Body of pancreas (tissue), 4 donors: ENCODE measurements around the gene DGKD. TPM values are rescaled to one million over a fixed set of nuclear protein-coding genes. Genes with fewer than 3 reads are reported as not detected.

ENCODE experiments used
- ATAC-seq: fragments of 150-250 bp; one replicate; pipeline ENCODE4 v1.9.1; 2016
- DNase-seq, 4 donors: peaks; one replicate each; pipeline ENCODE4 v3.0.0-alpha.2; 2019
- H3K27ac ChIP-seq, 4 donors: fragments of 200-600 bp; sonication (generic); 1 replicate in 3 of 4; 2 replicates in 1 of 4; pipeline versions ENCODE4 v1.5.1 to v1.6.1; 2016 to 2019; ENCODE audit warnings: mild to moderate bottlenecking in 1 of 4, mixed read lengths in 1 of 4, moderate library complexity in 1 of 4
- H3K27me3 ChIP-seq, 2 donors: fragments of 200-600 bp; sonication (generic); one replicate each; pipeline ENCODE4 v1.6.0; 2016; ENCODE audit warnings: mild to moderate bottlenecking in 1 of 2
- H3K36me3 ChIP-seq, 2 donors: fragments of 200-600 bp; sonication (generic); replicated peaks in 1 of 2; 2 replicates each; pipeline ENCODE4 v1.5.1; 2016; ENCODE audit warnings: low read depth in 2 of 2; ENCODE audit not compliant: insufficient read depth in 1 of 2
- H3K4me1 ChIP-seq: fragments of 200-600 bp; sonication (generic); one replicate; pipeline ENCODE4 v1.6.0; 2016
- H3K4me3 ChIP-seq, 2 donors: fragments of 200-600 bp; sonication (generic); 1 replicate in 1 of 2; 2 replicates in 1 of 2; pipeline ENCODE4 v1.5.1; 2016 to 2019
- H3K9me3 ChIP-seq, 3 donors: fragments of 200-600 bp; sonication (generic); 1 replicate in 2 of 3; 2 replicates in 1 of 3; pipeline ENCODE4 v1.5.1; 2016
- CTCF ChIP-seq, 7 experiments: fragments of 450-650 bp in 4 of 7; fragments of 200-600 bp in 3 of 7; sonication (generic) in 3 of 7; IDR thresholded peaks; one replicate each; pipeline ENCODE4 v1.5.1; 2016 to 2019; ENCODE audit warnings: antibody characterized with exemption in 7 of 7
- POLR2A ChIP-seq, 3 donors: fragments of 450-650 bp; IDR thresholded peaks; one replicate each; pipeline ENCODE4 v1.6.1; 2016; ENCODE audit warnings: antibody characterized with exemption in 3 of 3, mild to moderate bottlenecking in 2 of 3
- WGBS, 2 donors: methylation state at CpG; one replicate each; pipeline ENCODE4 v1.1.5; 2017; 5-methylcytosine and 5-hydroxymethylcytosine counted together
- intact Hi-C: fragments of 100-400 bp; cut with DNase I; formaldehyde crosslinking; loops from one replicate; pipeline ENCODE4 v1.15.1; 2023
- total RNA-seq, 2 donors: library from RNA; depleted of rRNA; stranded (reverse); fragments of >200 nt; gene quantifications; one replicate each; pipeline ENCODE4 v1.1.0, GENCODE V29; 2016

Gene DGKD
- total RNA-seq, 2 donors from 2014 or later, result 9.1 to 30.3 TPM

- Histone ChIP-seq H3K9me3 (no peaks in the 10 kb centered on the region), H3K27ac (no peak overlapping the region), H3K4me3 (no peak overlapping the region), H3K4me1 (no peaks in the 10 kb centered on the region), H3K36me3 (peaks cover 0 to 16% of the 10 kb centered on the region in 2 donors), H3K27me3 (no peaks in the 10 kb centered on the region)
- TF ChIP-seq CTCF (IDR thresholded peaks at IDR 0.05) (no peak), POLR2A (IDR thresholded peaks at IDR 0.05) (no peak)
- DNase-seq, result no peak
- 91 to 95% methylated on average over 11 of the region's 11 CpGs for WGBS, 2 donors
- ATAC-seq, result no peak
- intact Hi-C loops, result no loop called here
Measured at GRCh38 chr2:233456111-233456510, 101.8 kb downstream of the DGKD start.

- no peaks in the 10 kb centered on the region for H3K4me1 ChIP-seq
- H3K36me3 ChIP-seq, result peaks cover 0 to 13% of the 10 kb centered on the region in 2 donors
- no peaks in the 10 kb centered on the region for H3K27me3 ChIP-seq
- intact Hi-C loops, result no loop called here
- no peak overlapping the region for H3K4me3 ChIP-seq
- DNase-seq, result no peak
- no peak for ATAC-seq
- no peaks in the 10 kb centered on the region for H3K9me3 ChIP-seq
- 82 to 100% methylated on average over 5 of the region's 5 CpGs for WGBS, 2 donors
- TF ChIP-seq POLR2A (IDR thresholded peaks at IDR 0.05) (no peak), CTCF (IDR thresholded peaks at IDR 0.05) (no peak)
- no peak overlapping the region for H3K27ac ChIP-seq
Measured at GRCh38 chr2:233456934-233457333, 102.6 kb downstream of the DGKD start.

GRCh38 chr2:233457356-233457755 is 103.1 kb downstream of the DGKD start:
- DNase-seq (no peak), ATAC-seq (no peak)
- Histone ChIP-seq H3K4me1 (no peaks in the 10 kb centered on the region), H3K36me3 (peaks cover 0 to 10% of the 10 kb centered on the region in 2 donors), H3K9me3 (no peaks in the 10 kb centered on the region), H3K4me3 (no peak overlapping the region), H3K27me3 (no peaks in the 10 kb centered on the region), H3K27ac (no peak overlapping the region)
- intact Hi-C loops, result no loop called here
- WGBS, 2 donors, result 89 to 97% methylated on average over 5 of the region's 5 CpGs
- TF ChIP-seq CTCF (IDR thresholded peaks at IDR 0.05) (no peak), POLR2A (IDR thresholded peaks at IDR 0.05) (no peak)

GRCh38 chr2:233458031-233458610 is 103.8 kb downstream of the DGKD start:
- Histone ChIP-seq H3K9me3 (no peaks in the 10 kb centered on the region), H3K4me3 (no peak overlapping the region), H3K27ac (no peak overlapping the region), H3K27me3 (no peaks in the 10 kb centered on the region), H3K36me3 (peaks cover 0 to 6% of the 10 kb centered on the region in 2 donors), H3K4me1 (no peaks in the 10 kb centered on the region)
- TF ChIP-seq POLR2A (IDR thresholded peaks at IDR 0.05), result no peak
- no peak for TF ChIP-seq CTCF (IDR thresholded peaks at IDR 0.05)
- ATAC-seq (no peak), DNase-seq (no peak)
- intact Hi-C loops, result no loop called here
- 91 to 93% methylated on average over 11 to 20 of the region's 20 CpGs for WGBS, 2 donors

- no peaks in the 10 kb centered on the region for H3K4me1 ChIP-seq
- H3K36me3 ChIP-seq, result peaks cover 0 to 10% of the 10 kb centered on the region in 2 donors
- intact Hi-C loops, result no loop called here
- H3K9me3 ChIP-seq, result no peaks in the 10 kb centered on the region
- H3K4me3 ChIP-seq, result no peak overlapping the region
- no peak for DNase-seq
- 67 to 89% methylated on average over 1 to 8 of the region's 8 CpGs for WGBS, 2 donors
- TF ChIP-seq POLR2A (IDR thresholded peaks at IDR 0.05), result no peak
- TF ChIP-seq CTCF (IDR thresholded peaks at IDR 0.05), result no peak
- no peaks in the 10 kb centered on the region for H3K27me3 ChIP-seq
- H3K27ac ChIP-seq, result no peak overlapping the region
- no peak for ATAC-seq
Measured at GRCh38 chr2:233458826-233459225, 104.5 kb downstream of the DGKD start.
